ENCODE data around the gene AIMP1.

The AIMP1 gene

DNA sequence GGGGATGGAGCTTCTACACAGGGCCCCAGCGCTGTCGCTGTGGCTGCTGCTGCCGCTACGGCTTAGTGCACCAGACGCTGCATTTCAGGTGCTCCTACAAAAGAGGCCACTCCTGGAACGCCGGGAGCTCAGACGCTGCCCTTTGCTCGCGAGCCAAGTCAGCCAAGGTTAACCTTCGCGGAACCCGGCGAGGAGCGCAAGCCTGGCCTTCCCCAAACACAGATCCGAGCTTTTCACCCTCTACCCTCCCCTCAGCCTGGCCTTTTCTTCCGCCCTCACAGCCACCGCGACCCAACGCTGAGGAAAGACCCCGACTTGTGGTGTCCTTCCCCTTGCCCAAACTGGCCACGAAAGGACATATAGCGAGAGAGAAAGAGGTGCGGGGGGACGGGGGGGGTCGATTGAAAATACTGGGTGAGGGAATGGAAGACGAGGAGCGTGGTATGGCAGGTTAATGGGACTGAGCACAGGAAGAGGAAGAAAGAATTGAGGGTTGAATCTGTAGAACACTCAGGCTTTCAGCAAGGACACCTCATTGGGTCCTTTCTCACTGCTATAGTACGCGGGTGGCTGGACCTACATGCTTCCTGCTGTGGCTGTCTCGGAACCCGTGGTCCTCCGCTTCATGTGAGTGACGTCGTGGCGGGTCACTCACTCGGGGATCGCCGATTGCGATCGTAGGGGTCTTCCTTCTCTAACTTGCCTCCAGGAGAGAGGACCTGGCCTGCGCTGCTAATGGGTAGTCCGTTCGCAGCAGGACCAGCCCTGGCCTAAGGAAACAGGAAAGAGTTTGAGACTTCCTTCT is at the start of gene AIMP1, which contains the start of gene TBCK (continued):
- TF ChIP-seq ZNF558 (tag by site-specific recombination; IDR thresholded peaks at IDR 0.05) (no peak), ZNF596 (tag by site-specific recombination; IDR thresholded peaks at IDR 0.05) (no peak), ZSCAN18 (tag by site-specific recombination; IDR thresholded peaks at IDR 0.05) (peak; percentile 20; the same call in 1 of the 2 replicates), ZNF10 (tag by site-specific recombination; IDR thresholded peaks at IDR 0.05) (0 out of 2 replicates have a peak, but pooled peaks have one; percentile 37), ZNF776 (tag by site-specific recombination; IDR thresholded peaks at IDR 0.05; ENCODE audit: borderline replicate concordance) (no peak), ZNF76 (tag by site-specific recombination; IDR thresholded peaks at IDR 0.05; ENCODE audit: borderline replicate concordance, low read depth) (peak; percentile 39; the same call in 1 of the 2 replicates), ZNF239 (tag by site-specific recombination; IDR thresholded peaks at IDR 0.05) (no peak), ZNF501 (tag by site-specific recombination; IDR thresholded peaks at IDR 0.05) (peak; percentile 47; the same call in 1 of the 2 replicates), ZNF23 (tag by site-specific recombination; IDR thresholded peaks at IDR 0.05; ENCODE audit: borderline replicate concordance) (no peak), ZNF140 (tag by site-specific recombination; IDR thresholded peaks at IDR 0.05) (no peak), OSR2 (tag by site-specific recombination; IDR thresholded peaks at IDR 0.05) (no peak), RBAK (tag by site-specific recombination; IDR thresholded peaks at IDR 0.05) (no peak), ZNF19 (tag by site-specific recombination; IDR thresholded peaks at IDR 0.05; ENCODE audit: low read depth) (no peak), SALL2 (tag by site-specific recombination; IDR thresholded peaks at IDR 0.05; ENCODE audit: borderline replicate concordance) (no peak), ZNF133 (tag by site-specific recombination; IDR thresholded peaks at IDR 0.05) (no peak), ZNF791 (tag by site-specific recombination; IDR thresholded peaks at IDR 0.05) (no peak), ZNF335 (tag by site-specific recombination; conservative IDR thresholded peaks at IDR 0.05) (peak; percentile 100), TCF7L2 (IDR thresholded peaks at IDR 0.05; ENCODE audit: borderline replicate concordance, low read depth, low read length) (no peak), ZNF621 (tag by site-specific recombination; IDR thresholded peaks at IDR 0.05) (no peak), ZNF48 (tag by site-specific recombination; IDR thresholded peaks at IDR 0.05) (no peak)
- TF ChIP-seq, protein P1, sequence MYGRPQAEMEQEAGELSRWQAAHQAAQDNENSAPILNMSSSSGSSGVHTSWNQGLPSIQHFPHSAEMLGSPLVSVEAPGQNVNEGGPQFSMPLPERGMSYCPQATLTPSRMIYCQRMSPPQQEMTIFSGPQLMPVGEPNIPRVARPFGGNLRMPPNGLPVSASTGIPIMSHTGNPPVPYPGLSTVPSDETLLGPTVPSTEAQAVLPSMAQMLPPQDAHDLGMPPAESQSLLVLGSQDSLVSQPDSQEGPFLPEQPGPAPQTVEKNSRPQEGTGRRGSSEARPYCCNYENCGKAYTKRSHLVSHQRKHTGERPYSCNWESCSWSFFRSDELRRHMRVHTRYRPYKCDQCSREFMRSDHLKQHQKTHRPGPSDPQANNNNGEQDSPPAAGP (tag by site-specific recombination; IDR thresholded peaks at IDR 0.05): no peak
- TF ChIP-seq, protein P2, sequence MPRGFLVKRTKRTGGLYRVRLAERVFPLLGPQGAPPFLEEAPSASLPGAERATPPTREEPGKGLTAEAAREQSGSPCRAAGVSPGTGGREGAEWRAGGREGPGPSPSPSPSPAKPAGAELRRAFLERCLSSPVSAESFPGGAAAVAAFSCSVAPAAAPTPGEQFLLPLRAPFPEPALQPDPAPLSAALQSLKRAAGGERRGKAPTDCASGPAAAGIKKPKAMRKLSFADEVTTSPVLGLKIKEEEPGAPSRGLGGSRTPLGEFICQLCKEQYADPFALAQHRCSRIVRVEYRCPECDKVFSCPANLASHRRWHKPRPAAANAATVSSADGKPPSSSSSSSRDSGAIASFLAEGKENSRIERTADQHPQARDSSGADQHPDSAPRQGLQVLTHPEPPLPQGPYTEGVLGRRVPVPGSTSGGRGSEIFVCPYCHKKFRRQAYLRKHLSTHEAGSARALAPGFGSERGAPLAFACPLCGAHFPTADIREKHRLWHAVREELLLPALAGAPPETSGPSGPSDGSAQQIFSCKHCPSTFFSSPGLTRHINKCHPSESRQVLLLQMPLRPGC (tag by site-specific recombination; IDR thresholded peaks at IDR 0.05): no peak
- TF ChIP-seq, protein P3, sequence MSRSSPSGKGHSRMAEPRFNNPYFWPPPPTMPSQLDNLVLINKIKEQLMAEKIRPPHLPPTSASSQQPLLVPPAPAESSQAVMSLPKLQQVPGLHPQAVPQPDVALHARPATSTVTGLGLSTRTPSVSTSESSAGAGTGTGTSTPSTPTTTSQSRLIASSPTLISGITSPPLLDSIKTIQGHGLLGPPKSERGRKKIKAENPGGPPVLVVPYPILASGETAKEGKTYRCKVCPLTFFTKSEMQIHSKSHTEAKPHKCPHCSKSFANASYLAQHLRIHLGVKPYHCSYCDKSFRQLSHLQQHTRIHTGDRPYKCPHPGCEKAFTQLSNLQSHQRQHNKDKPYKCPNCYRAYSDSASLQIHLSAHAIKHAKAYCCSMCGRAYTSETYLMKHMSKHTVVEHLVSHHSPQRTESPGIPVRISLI (tag by site-specific recombination; IDR thresholded peaks at IDR 0.05): no peak
- TF ChIP-seq, protein P4, sequence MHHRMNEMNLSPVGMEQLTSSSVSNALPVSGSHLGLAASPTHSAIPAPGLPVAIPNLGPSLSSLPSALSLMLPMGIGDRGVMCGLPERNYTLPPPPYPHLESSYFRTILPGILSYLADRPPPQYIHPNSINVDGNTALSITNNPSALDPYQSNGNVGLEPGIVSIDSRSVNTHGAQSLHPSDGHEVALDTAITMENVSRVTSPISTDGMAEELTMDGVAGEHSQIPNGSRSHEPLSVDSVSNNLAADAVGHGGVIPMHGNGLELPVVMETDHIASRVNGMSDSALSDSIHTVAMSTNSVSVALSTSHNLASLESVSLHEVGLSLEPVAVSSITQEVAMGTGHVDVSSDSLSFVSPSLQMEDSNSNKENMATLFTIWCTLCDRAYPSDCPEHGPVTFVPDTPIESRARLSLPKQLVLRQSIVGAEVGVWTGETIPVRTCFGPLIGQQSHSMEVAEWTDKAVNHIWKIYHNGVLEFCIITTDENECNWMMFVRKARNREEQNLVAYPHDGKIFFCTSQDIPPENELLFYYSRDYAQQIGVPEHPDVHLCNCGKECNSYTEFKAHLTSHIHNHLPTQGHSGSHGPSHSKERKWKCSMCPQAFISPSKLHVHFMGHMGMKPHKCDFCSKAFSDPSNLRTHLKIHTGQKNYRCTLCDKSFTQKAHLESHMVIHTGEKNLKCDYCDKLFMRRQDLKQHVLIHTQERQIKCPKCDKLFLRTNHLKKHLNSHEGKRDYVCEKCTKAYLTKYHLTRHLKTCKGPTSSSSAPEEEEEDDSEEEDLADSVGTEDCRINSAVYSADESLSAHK (tag by site-specific recombination; IDR thresholded peaks at IDR 0.05): no peak
- TF ChIP-seq, protein P5, sequence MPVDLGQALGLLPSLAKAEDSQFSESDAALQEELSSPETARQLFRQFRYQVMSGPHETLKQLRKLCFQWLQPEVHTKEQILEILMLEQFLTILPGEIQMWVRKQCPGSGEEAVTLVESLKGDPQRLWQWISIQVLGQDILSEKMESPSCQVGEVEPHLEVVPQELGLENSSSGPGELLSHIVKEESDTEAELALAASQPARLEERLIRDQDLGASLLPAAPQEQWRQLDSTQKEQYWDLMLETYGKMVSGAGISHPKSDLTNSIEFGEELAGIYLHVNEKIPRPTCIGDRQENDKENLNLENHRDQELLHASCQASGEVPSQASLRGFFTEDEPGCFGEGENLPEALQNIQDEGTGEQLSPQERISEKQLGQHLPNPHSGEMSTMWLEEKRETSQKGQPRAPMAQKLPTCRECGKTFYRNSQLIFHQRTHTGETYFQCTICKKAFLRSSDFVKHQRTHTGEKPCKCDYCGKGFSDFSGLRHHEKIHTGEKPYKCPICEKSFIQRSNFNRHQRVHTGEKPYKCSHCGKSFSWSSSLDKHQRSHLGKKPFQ (tag by site-specific recombination; IDR thresholded peaks at IDR 0.05): no peak
- TF ChIP-seq, protein P6, sequence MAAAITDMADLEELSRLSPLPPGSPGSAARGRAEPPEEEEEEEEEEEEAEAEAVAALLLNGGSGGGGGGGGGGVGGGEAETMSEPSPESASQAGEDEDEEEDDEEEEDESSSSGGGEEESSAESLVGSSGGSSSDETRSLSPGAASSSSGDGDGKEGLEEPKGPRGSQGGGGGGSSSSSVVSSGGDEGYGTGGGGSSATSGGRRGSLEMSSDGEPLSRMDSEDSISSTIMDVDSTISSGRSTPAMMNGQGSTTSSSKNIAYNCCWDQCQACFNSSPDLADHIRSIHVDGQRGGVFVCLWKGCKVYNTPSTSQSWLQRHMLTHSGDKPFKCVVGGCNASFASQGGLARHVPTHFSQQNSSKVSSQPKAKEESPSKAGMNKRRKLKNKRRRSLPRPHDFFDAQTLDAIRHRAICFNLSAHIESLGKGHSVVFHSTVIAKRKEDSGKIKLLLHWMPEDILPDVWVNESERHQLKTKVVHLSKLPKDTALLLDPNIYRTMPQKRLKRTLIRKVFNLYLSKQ (tag by site-specific recombination; IDR thresholded peaks at IDR 0.05; ENCODE audit: borderline replicate concordance): no peak
- TF ChIP-seq, protein P7, sequence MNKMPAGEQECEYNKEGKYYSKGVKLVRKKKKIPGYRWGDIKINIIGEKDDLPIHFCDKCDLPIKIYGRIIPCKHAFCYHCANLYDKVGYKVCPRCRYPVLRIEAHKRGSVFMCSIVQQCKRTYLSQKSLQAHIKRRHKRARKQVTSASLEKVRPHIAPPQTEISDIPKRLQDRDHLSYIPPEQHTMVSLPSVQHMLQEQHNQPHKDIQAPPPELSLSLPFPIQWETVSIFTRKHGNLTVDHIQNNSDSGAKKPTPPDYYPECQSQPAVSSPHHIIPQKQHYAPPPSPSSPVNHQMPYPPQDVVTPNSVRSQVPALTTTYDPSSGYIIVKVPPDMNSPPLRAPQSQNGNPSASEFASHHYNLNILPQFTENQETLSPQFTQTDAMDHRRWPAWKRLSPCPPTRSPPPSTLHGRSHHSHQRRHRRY (tag by site-specific recombination; IDR thresholded peaks at IDR 0.05): no peak
